Left ventricle myocardium superior (tissue), 1 donor: Measurements from ENCODE around the gene PADI6. TPM values are rescaled to one million over a fixed set of nuclear protein-coding genes. Genes with fewer than 3 reads are reported as not detected.

Experiments
- total RNA-seq: library from RNA; stranded (reverse); fragmentation: NEBNext Ultra II Directional; extraction: Animal tissue kit (Norgen Biotek cat#: 25700); gene quantifications from one replicate; pipeline ENCODE4 v1.2.1, GENCODE V29; 2021
- donor health status: DM: no; HTN: yes; CAD: no; lungs with severe emphysema.

Gene PADI6
- total RNA-seq, 1 donor from 2014 or later: not detected

Other genes with a start within 250 kb of the PADI6 start
- gene PADI1, start 167.1 kb upstream of the PADI6 start, total RNA-seq: not detected
- gene PADI3, start 123.1 kb upstream of the PADI6 start, total RNA-seq: not detected
- gene PADI4, start 64.0 kb upstream of the PADI6 start, total RNA-seq: 0.67 TPM
- gene RCC2, start 67.5 kb downstream of the PADI6 start, total RNA-seq: 11.6 TPM
- 54.9 TPM for gene ARHGEF10L, start 167.5 kb downstream of the PADI6 start, total RNA-seq